ENCODE results near the gene IQCM. TPM values are rescaled to one million over a fixed set of nuclear protein-coding genes. Genes with fewer than 3 reads are reported as not detected.

Gene IQCM
- total RNA-seq, 4 donors from 2014 or later, result not detected

DNA sequence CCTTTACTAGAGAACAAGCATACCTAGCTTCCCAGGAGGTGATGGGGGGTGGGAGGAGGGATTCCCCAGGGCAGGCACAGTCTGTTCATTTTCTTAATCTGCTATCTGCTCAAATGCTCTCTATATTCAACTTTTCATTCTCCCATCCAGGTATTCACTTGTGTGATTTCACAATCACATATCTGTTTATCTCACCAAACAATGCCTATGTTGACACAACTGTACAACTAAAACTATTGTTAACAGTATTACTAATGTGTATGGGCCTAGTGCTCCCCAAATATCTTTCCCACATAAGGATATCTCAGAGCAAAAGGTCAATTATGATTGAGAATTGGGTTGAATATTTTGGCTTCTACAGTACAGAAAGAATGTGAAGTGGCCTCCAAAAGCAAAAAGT is 210.8 kb downstream of the IQCM start:
- no peak for TF ChIP-seq CTCF (IDR thresholded peaks at IDR 0.05; ENCODE audit: low read depth)

GRCh38 chr4:149595500-149595899 is 220.1 kb downstream of the IQCM start:
- no peak for TF ChIP-seq CTCF (IDR thresholded peaks at IDR 0.05; ENCODE audit: low read depth)

DNA sequence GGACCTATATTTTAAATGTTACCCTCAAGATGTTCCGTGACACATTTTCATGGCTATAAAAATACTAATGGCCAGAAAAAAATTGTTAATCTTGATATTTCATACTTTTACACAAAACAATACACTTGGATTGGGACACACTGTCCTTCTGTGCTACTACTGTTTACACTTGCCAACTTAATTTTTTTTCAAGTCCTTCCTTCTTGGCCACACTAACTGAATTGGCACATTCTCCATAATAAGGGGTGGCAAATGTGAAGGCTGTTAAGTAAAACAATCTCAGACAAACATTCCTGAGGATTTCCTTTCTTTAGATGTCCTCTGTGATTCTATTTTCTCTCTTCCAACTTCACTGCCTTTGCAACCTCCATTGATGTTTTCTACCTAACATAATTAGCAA is 225.8 kb downstream of the IQCM start:
- TF ChIP-seq CTCF (IDR thresholded peaks at IDR 0.05; ENCODE audit: low read depth), result no peak

DNA sequence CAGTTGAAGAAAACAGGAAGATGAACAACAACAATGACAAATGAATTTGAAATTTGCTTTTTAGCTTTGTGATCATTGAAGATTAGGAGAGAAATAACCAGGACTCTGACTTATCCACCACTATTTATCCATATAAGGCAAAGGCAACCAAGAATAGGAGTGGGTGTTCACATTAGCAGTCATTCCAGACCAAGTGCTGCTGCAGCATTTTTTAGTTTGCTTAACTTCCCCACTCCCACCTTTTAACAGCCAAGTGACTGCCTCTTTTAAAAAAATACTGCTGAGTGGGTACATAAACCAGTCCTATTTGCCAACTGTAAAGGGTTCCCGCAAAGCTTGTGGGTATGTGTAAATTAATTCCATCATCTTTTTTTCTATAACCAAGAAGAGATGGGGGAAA is 230.9 kb downstream of the IQCM start:
- no peak for TF ChIP-seq CTCF (IDR thresholded peaks at IDR 0.05; ENCODE audit: low read depth)

- no peak for TF ChIP-seq CTCF (IDR thresholded peaks at IDR 0.05; ENCODE audit: low read depth)
These were observed 240.7 kb downstream of the IQCM start for GRCh38 chr4:149574971-149575370.

- no peak for TF ChIP-seq CTCF (IDR thresholded peaks at IDR 0.05; ENCODE audit: low read depth)
These were observed 242.9 kb downstream of the IQCM start for GRCh38 chr4:149572716-149573115.

- no peak for TF ChIP-seq CTCF (IDR thresholded peaks at IDR 0.05; ENCODE audit: low read depth)
These were observed 259.8 kb downstream of the IQCM start for GRCh38 chr4:149555799-149556198.
